Mesenchymal stem cell (in vitro differentiated cells and primary cell): ENCODE measurements around the gene ZFAND2B. TPM values are rescaled to one million over a fixed set of nuclear protein-coding genes. Genes with fewer than 3 reads are reported as not detected.

ENCODE experiments used
- DNase-seq: peaks from one replicate; pipeline ENCODE4 v3.0.0-alpha.2; 2013
- H2AFZ ChIP-seq: one replicate; pipeline ENCODE4 v1.6.1; 2013; ENCODE audit warnings: low read depth, mild to moderate bottlenecking, control low read depth, inconsistent platforms, low read length, moderate library complexity
- H2AK5ac ChIP-seq: 2 replicates; pipeline ENCODE4 v1.6.1; 2013; ENCODE audit warnings: low read length, moderate library complexity, mild to moderate bottlenecking, inconsistent platforms; ENCODE audit not compliant: severe bottlenecking
- H2BK120ac ChIP-seq: one replicate; pipeline ENCODE4 v1.6.1; 2013; ENCODE audit warnings: low read depth, mild to moderate bottlenecking, inconsistent platforms, low read length, moderate library complexity
- H2BK12ac ChIP-seq, 2 experiments: one replicate each; pipeline ENCODE4 v1.6.1; 2013; ENCODE audit warnings: inconsistent platforms in 2 of 2, low read length in 2 of 2, mild to moderate bottlenecking in 2 of 2, moderate library complexity in 2 of 2, control low read depth in 1 of 2
- H2BK15ac ChIP-seq: one replicate; pipeline ENCODE4 v1.6.1; 2013; ENCODE audit warnings: mild to moderate bottlenecking, low read depth, inconsistent platforms; ENCODE audit not compliant: poor library complexity, severe bottlenecking
- H2BK5ac ChIP-seq: 2 replicates; pipeline ENCODE4 v1.6.1; 2013; ENCODE audit warnings: low read depth, mild to moderate bottlenecking, low read length, control low read depth, inconsistent platforms; ENCODE audit not compliant: poor library complexity, severe bottlenecking
- H3K14ac ChIP-seq, 2 experiments: one replicate each; pipeline ENCODE4 v1.6.1; 2013; ENCODE audit warnings: inconsistent platforms in 2 of 2, low read length in 2 of 2, control low read depth in 1 of 2, mild to moderate bottlenecking in 1 of 2, moderate library complexity in 1 of 2
- H3K18ac ChIP-seq, 2 experiments: one replicate each; pipeline ENCODE4 v1.6.1; 2013; ENCODE audit warnings: inconsistent platforms in 2 of 2, low read length in 2 of 2, control low read depth in 1 of 2, low read depth in 1 of 2, mild to moderate bottlenecking in 1 of 2
- H3K23ac ChIP-seq, 2 experiments: one replicate each; pipeline ENCODE4 v1.6.1; 2013; ENCODE audit warnings: inconsistent platforms in 2 of 2, low read length in 2 of 2, mild to moderate bottlenecking in 2 of 2, moderate library complexity in 2 of 2, control low read depth in 1 of 2
- H3K27ac ChIP-seq: 2 replicates; pipeline ENCODE4 v1.5.1; 2013; ENCODE audit warnings: mild to moderate bottlenecking, moderate library complexity, low read length, control low read depth, inconsistent platforms; ENCODE audit not compliant: poor library complexity, severe bottlenecking
- H3K27me3 ChIP-seq, 2 experiments: 2 replicates each; pipeline versions ENCODE4 v1.6.1 to v1.7.0; 2013; ENCODE audit warnings: low read length in 2 of 2, mild to moderate bottlenecking in 2 of 2, moderate library complexity in 2 of 2, control low read depth in 1 of 2, inconsistent platforms in 1 of 2; ENCODE audit not compliant: control insufficient read depth in 1 of 2, insufficient read depth in 1 of 2
- H3K36me3 ChIP-seq, 2 experiments: 2 replicates each; pipeline versions ENCODE4 v1.6.1 to v1.7.0; 2013; ENCODE audit warnings: low read length in 2 of 2, control low read depth in 1 of 2, inconsistent platforms in 1 of 2, low read depth in 1 of 2, mild to moderate bottlenecking in 1 of 2; ENCODE audit not compliant: insufficient read depth in 2 of 2, control insufficient read depth in 1 of 2
- H3K4ac ChIP-seq, 2 experiments: one replicate each; pipeline ENCODE4 v1.6.1; 2013; ENCODE audit warnings: inconsistent platforms in 2 of 2, low read length in 2 of 2, mild to moderate bottlenecking in 2 of 2, moderate library complexity in 2 of 2, control low read depth in 1 of 2, low read depth in 1 of 2
- H3K4me1 ChIP-seq: 2 replicates; pipeline ENCODE4 v1.6.1; 2013; ENCODE audit warnings: low read depth, low read length, control low read depth; ENCODE audit not compliant: control insufficient read depth, insufficient read depth
- H3K4me2 ChIP-seq: 2 replicates; pipeline ENCODE4 v1.6.1; 2013; ENCODE audit warnings: low read length, mild to moderate bottlenecking, inconsistent platforms; ENCODE audit not compliant: poor library complexity, severe bottlenecking
- H3K4me3 ChIP-seq, 2 experiments: 2 replicates each; pipeline versions ENCODE4 v1.5.1 to v1.7.0; 2013; ENCODE audit warnings: low read length in 2 of 2, mild to moderate bottlenecking in 2 of 2, control low read depth in 1 of 2, low read depth in 1 of 2; ENCODE audit not compliant: insufficient read depth in 1 of 2
- H3K79me1 ChIP-seq: replicated peaks from 2 replicates; pipeline ENCODE4 v1.6.1; 2013; ENCODE audit warnings: mild to moderate bottlenecking, control low read depth, low read length, inconsistent platforms; ENCODE audit not compliant: poor library complexity, severe bottlenecking
- H3K9ac ChIP-seq: 2 replicates; pipeline ENCODE4 v1.7.0; 2013; ENCODE audit warnings: mild to moderate bottlenecking, low read length, moderate library complexity
- H3K9me3 ChIP-seq: 2 replicates; pipeline ENCODE4 v1.7.0; 2013; ENCODE audit warnings: mild to moderate bottlenecking, low read length; ENCODE audit not compliant: control insufficient read depth
- H4K8ac ChIP-seq: one replicate; pipeline ENCODE4 v1.6.1; 2013; ENCODE audit warnings: inconsistent platforms, mild to moderate bottlenecking, low read length, moderate library complexity
- H4K91ac ChIP-seq: one replicate; pipeline ENCODE4 v1.6.1; 2013; ENCODE audit warnings: mild to moderate bottlenecking, low read length, inconsistent platforms
- WGBS: methylation state at CpG from one replicate; pipeline ENCODE4 v1.1.7; 2013; ENCODE audit warnings: mixed read lengths; 5-methylcytosine and 5-hydroxymethylcytosine counted together
- polyA plus RNA-seq, 2 experiments: library from polyadenylated mRNA; stranded (reverse); fragments of 200-250 nt; gene quantifications; one replicate each; pipeline ENCODE4 v1.2.3, GENCODE V29; 2013

Gene ZFAND2B, protein sequence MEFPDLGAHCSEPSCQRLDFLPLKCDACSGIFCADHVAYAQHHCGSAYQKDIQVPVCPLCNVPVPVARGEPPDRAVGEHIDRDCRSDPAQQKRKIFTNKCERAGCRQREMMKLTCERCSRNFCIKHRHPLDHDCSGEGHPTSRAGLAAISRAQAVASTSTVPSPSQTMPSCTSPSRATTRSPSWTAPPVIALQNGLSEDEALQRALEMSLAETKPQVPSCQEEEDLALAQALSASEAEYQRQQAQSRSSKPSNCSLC
- 24.7 TPM for polyA plus RNA-seq (2013, experiment 1 of 2)
- 28.6 TPM for polyA plus RNA-seq (2013, experiment 2 of 2)

DNA sequence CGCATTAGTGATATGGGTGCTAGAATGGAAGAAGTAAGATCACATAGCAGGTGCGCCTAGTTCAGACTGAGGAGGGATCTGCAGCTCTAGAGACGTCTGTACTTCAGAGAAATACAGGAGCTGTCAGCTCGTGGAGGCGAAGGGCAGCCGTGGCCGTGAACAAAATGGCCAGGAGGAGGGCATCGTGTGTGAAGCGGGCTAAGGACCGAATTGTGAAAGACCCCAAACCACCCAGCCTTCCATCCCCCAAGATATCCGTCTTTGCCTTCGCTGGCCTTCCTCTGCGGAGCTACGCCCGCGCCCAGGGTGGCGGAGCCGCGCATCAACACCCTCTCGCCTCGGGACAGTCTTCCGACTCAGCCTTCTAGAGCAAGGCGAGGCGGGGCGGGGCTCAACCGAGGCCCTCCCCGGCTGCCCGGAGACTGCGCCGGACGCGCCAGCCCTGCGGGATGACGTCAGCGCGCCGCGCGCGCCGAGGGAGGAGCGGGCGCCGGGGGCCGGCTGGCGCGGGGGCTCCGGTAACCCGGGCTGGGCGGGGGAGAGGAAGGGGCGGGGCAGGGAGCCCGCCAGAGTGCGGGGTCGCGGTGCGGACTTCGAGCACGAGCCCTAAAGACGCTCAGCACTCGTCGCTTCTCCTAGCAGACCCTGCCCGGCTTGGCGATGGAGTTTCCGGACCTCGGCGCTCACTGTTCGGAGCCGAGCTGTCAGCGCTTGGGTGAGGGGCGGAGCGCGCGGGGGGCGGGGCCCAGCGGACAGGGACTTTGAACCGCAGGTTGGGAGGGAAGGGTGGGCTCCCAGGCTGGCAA, at the start of gene ZFAND2B:
ZFAND2B (plus strand) TSS at position 455 of the 806 bp plus-strand sequence; CDS start at position 661, 206 bp downstream.
- Histone ChIP-seq H3K18ac (peak within 1 kb of the TSS; percentile 67 to 86), H2AFZ (peak within 1 kb of the TSS; percentile 66), H3K4me2 (peak within 1 kb of the TSS; percentile 55), H3K36me3 (peaks cover 29 to 38% of the 10 kb centered on the region in 2 experiments), H3K14ac (peak within 1 kb of the TSS in 1 of 2 experiments; percentile 64), H4K91ac (peak within 1 kb of the TSS; percentile 62), H3K9me3 (no peaks in the 10 kb centered on the region), H4K8ac (peak within 1 kb of the TSS; percentile 33), H2BK5ac (peak within 1 kb of the TSS; percentile 46), H3K23ac (no peak within 1 kb of the TSS), H2BK12ac (peak within 1 kb of the TSS; percentile 14 to 81), H2BK120ac (no peak within 1 kb of the TSS), H2BK15ac (peak within 1 kb of the TSS; percentile 93), H3K4ac (peak within 1 kb of the TSS; percentile 55 to 83), H3K4me1 (peaks cover 14% of the 10 kb centered on the region), H2AK5ac (peak within 1 kb of the TSS; percentile 31), H3K27ac (peak within 1 kb of the TSS; percentile 89), H3K9ac (peak within 1 kb of the TSS; percentile 90), H3K4me3 (peak within 1 kb of the TSS; percentile 76 to 87), H3K79me1 (peaks cover 8% of the 10 kb centered on the region), H3K27me3 (no peaks in the 10 kb centered on the region)
- 1% methylated on average over 56 of the region's 76 CpGs for WGBS
- peak; percentile 92 for DNase-seq

DNA sequence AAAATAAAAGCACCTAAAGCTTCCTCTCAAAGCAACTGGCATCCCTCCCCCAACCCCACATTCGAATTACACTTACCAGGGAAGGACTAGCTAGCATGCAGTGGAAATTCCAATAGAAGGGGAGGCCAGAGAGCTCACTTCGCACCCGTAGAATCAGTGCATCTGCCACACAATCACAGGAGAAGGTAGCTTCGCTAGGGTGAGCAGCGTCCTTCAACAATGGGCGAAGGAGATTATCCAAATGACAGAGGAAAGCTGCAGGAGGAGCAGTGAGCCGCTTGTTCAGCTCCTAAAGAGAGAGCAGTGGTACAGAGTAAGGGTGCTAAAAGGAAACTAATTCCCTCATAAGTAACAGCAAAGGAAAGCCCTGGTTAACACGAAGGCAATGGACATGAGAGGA, 49.2 kb upstream of the ZFAND2B start:
- Histone ChIP-seq H3K27ac (no peak overlapping the region), H4K91ac (no peak overlapping the region), H3K14ac (no peak overlapping the region), H2BK15ac (no peak overlapping the region), H3K4ac (no peak overlapping the region), H2BK5ac (no peak overlapping the region), H3K4me1 (peaks cover 3% of the 10 kb centered on the region), H2AK5ac (no peak overlapping the region), H2BK12ac (no peak overlapping the region), H4K8ac (no peak overlapping the region), H3K36me3 (peaks cover 7 to 33% of the 10 kb centered on the region in 2 experiments), H3K4me2 (no peak overlapping the region), H3K79me1 (no peaks in the 10 kb centered on the region), H3K18ac (no peak overlapping the region), H3K4me3 (no peak overlapping the region), H3K23ac (no peak overlapping the region), H2BK120ac (no peak overlapping the region), H3K9ac (no peak overlapping the region), H3K9me3 (no peaks in the 10 kb centered on the region), H2AFZ (no peak overlapping the region), H3K27me3 (no peaks in the 10 kb centered on the region)
- DNase-seq: no peak
- 83% methylated on average over 7 of the region's 8 CpGs for WGBS

DNA sequence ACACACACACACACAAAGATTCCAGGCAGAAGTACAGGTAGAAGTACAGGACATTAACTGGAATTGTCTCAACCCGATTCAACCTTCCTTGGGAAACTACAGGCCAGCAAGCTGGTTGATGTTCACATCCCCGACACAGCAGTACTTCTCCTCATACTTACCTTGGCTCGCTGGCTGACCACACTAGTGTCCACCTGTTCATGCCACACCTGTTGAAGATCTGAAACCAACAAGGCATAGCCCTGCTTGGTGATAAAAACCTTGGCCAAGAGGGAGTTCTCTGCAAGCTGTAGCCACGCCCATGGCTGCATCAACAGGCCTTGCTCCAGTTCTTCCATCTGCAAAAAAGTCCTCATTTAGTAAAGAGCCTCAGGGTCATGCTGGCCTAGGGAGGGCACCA, 48.6 kb upstream of the ZFAND2B start:
- H2AFZ ChIP-seq: no peak overlapping the region
- 92% methylated on average over 4 of the region's 4 CpGs for WGBS
- no peak for DNase-seq
- H2BK120ac ChIP-seq: no peak overlapping the region
- H3K9me3 ChIP-seq: no peaks in the 10 kb centered on the region
- no peak overlapping the region for H3K14ac ChIP-seq
- H3K36me3 ChIP-seq: peaks cover 7 to 32% of the 10 kb centered on the region in 2 experiments
- no peak overlapping the region for H4K8ac ChIP-seq
- H3K4me2 ChIP-seq: no peak overlapping the region
- H3K4ac ChIP-seq: no peak overlapping the region
- H2BK12ac ChIP-seq: no peak overlapping the region
- no peak overlapping the region for H2BK15ac ChIP-seq
- H3K4me1 ChIP-seq: peaks cover 3% of the 10 kb centered on the region
- no peak overlapping the region for H3K27ac ChIP-seq
- H3K23ac ChIP-seq: no peak overlapping the region
- no peak overlapping the region for H4K91ac ChIP-seq
- no peaks in the 10 kb centered on the region for H3K79me1 ChIP-seq
- H3K9ac ChIP-seq: no peak overlapping the region
- H3K18ac ChIP-seq: no peak overlapping the region
- no peak overlapping the region for H3K4me3 ChIP-seq
- H2AK5ac ChIP-seq: no peak overlapping the region
- H2BK5ac ChIP-seq: no peak overlapping the region
- H3K27me3 ChIP-seq: no peaks in the 10 kb centered on the region

DNA sequence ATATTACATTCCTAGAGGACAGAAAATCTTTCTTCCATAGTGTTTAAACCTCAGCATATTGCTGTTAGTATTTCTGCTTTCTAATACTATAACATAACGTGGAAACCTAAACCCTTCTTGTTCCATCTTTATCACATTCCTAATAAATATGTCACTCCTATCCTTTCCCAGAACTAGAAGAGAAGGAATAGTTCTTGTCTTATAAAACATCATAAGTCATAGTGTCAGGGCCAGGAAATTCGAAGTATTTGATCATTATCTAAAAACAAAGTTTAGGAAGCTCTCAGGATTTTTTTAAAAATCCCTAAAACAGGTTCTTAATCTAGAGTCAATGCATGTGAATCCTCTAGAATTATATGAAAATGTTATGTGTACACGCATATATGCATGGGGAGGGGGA, 48.0 kb upstream of the ZFAND2B start:
- H3K4me2 ChIP-seq: no peak overlapping the region
- H3K18ac ChIP-seq: no peak overlapping the region
- H3K27ac ChIP-seq: no peak overlapping the region
- H3K9me3 ChIP-seq: no peaks in the 10 kb centered on the region
- no peak overlapping the region for H2BK120ac ChIP-seq
- no peak overlapping the region for H3K4ac ChIP-seq
- H3K4me3 ChIP-seq: no peak overlapping the region
- no peak overlapping the region for H3K14ac ChIP-seq
- no peak overlapping the region for H3K9ac ChIP-seq
- no peaks in the 10 kb centered on the region for H3K79me1 ChIP-seq
- no peak overlapping the region for H2AFZ ChIP-seq
- no peak overlapping the region for H4K91ac ChIP-seq
- H3K23ac ChIP-seq: no peak overlapping the region
- H2BK12ac ChIP-seq: no peak overlapping the region
- peaks cover 7 to 27% of the 10 kb centered on the region in 2 experiments for H3K36me3 ChIP-seq
- H3K27me3 ChIP-seq: no peaks in the 10 kb centered on the region
- no peak for DNase-seq
- H4K8ac ChIP-seq: no peak overlapping the region
- H2BK15ac ChIP-seq: no peak overlapping the region
- no peak overlapping the region for H2AK5ac ChIP-seq
- H3K4me1 ChIP-seq: peaks cover 3% of the 10 kb centered on the region
- no peak overlapping the region for H2BK5ac ChIP-seq
- 83% methylated on average over 2 of the region's 3 CpGs for WGBS
